T1000 (cell line): Measurements from ENCODE around the gene ARFGAP2.

Experiments used
- DNase-seq: peaks from one replicate; lab custom pipeline; 2025; ENCODE audit warnings: mixed read lengths; lab: John Stamatoyannopoulos, UW

ARFGAP2 gene

GRCh38 chr11:47186700-47187695, 10.3 kb upstream of the ARFGAP2 start:
- no peak for DNase-seq

- no peak for DNase-seq
These were observed 9.5 kb upstream of the ARFGAP2 start, which contains the start of gene PACSIN3 for GRCh38 chr11:47186076-47186699. Gene PACSIN3 (minus strand): TSS chr11:47186434. CDS start chr11:47182727, 3,707 bp downstream.

GRCh38 chr11:47185305-47186075, 8.8 kb upstream of the ARFGAP2 start:
- DNase-seq, result peak; percentile 37

DNA sequence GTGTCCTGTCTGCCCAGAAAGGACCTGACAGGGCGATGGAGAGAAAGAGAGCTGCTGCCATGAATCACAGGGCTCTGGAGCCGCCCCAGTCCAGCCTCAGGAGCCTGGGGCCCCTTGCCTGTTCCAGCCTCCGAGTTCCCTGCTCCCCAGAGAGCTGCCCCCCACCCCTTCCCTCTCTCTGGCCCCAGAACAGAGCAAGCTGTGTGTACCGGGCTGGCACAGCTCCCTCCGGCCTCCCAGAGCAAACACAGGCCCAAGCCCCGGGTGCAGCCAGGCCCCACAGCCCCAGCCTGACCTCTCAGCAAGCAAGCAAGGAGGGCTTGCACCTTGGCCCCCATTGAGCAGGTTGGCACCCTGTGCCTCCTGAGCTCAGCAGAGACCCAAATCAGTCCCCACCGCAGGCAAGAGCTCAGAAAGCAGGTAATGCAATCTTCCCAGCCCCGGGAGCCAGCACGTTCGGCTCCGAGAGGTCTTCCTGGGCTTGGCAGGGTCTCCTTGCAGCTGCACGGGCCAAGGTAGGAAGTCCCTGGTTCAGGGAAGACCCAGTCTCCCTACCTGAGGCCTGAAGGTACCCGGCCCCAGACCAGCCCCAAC, 8.1 kb upstream of the ARFGAP2 start:
- no peak for DNase-seq

- no peak for DNase-seq
These were observed 7.3 kb upstream of the ARFGAP2 start for GRCh38 chr11:47183969-47184368.

DNA sequence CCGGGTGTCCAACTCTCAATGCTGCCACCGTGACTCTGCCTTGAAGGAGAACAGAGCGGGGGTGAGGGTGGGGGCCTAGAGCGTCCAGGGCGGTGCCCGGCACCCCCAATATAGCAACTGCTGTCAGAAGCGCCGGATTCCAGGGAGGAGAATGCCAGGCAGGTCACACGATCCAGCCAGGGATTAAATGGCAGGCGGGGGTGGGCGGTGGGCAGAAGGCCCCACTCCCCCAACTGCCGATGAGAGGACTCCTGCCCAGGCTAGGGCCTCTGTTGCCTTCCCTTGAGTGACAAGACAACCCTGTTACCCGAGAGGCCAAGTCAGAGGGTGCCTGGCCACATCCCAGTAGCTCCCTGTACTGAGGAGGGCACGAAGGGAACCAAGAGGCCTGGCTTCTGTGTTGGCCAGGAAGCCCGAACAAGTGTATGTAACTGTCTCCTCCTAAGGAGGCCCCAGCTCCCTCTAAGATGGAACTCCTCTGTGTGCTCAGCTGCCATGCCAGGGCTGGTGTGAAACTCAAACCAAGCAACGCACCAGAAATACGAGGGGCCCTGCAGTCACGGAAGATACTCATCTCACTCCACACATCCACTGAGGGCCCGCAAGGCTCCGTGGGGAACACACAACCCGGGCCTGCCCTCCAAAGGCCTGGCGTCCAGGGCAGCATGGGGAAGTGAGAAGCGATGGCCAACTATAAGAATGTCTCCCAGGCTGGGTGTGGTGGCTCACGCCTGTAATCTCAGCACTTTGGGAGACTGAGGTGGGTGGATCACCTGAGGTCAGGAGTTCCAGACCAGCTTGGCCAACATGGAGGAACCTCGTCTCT, 6.6 kb upstream of the ARFGAP2 start:
- DNase-seq, result no peak

DNA sequence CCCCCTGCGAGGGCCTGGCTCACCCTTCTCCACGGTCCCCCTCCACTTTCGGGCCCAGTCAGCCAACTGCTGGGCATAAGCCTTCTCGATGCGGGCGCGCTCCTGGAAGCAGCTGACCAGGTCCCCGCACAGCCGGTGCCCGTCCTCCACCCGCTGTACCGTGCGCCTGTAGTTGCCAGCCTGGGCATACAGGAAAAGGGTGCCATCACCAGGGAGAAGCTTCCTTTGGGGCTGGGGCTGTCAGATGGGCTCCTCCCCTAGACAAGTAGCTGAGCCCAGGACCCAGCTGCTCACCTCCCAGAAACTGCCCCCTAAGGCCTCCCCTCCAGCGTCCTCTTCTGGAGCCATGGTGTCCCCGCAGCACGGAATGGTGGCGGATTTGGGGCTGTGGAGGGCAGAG, 5.7 kb upstream of the ARFGAP2 start:
- no peak for DNase-seq

DNA sequence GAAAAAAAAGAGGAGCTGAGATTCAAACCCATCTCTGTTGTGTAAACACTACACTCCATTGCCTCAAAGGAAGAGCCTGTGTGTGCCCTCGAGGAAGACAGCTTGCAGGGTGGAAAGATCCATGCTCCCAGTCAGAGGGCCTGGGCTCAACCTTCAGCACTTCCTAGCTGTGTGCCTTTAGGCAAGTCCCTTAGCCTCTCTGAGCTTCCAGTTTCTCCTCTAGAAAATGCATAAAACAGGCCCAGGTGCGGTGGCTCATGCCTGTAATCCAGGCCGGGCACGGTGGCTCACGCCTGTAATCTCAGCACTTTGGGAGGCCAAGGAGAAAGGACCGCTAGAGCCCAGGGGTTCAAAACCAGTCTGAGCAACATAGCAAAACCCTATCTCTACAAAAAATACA, 4.6 kb upstream of the ARFGAP2 start:
- no peak for DNase-seq

DNA sequence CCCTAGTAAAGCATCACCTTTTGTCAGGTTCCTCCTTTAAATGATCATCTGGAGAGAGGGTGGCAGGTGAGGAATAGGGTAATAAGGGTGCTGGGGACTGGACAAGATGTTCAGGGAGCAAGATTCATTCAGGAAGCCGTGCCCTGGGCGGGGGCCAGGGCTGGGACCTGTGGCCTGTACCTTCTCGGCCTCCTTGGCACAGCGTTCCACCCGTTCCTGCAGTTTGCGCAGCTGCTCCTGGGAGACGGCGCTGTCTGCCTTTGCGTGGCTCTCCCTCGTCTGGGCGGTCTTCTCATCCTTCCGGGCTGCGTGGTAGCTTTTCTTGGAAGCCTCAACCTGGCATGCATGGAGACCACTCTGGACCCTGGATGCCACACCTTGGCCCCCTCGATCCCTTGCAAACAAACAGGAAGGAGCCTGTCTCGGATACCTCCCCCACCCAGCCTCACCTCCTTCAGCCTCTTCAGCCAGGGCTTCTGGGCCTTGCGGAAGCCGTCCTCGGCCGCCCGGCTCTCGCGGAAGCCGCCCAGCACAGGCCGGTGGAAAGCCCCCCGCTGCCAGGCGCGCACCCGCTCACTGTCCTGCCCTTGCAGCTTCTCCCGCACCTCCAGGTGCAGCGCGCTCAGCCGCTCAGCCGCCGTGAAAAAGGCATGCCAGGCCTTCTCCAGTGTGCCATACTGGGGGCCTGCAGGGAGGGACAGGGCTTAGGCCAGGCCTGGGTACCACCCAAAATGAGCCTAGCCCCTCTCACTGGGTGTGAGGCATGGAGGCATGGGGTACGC, 3.5 kb upstream of the ARFGAP2 start:
- no peak for DNase-seq

DNA sequence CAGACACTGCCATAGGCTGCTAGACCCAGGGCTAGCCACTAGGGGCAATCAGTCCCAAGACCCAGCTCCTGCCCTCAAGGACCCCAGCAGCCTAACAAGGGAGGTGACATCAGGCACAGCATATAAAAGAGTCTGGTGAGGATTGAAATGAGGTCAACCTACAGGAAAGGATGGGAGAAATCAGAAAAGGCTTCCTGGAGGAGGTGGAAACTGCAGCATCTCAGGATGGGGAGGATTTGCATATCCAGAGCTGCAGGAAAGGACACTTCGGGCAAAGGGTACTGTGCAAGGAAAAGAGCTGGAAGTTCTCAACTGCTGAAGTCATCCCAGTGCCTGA, 2.9 kb upstream of the ARFGAP2 start:
- no peak for DNase-seq

DNA sequence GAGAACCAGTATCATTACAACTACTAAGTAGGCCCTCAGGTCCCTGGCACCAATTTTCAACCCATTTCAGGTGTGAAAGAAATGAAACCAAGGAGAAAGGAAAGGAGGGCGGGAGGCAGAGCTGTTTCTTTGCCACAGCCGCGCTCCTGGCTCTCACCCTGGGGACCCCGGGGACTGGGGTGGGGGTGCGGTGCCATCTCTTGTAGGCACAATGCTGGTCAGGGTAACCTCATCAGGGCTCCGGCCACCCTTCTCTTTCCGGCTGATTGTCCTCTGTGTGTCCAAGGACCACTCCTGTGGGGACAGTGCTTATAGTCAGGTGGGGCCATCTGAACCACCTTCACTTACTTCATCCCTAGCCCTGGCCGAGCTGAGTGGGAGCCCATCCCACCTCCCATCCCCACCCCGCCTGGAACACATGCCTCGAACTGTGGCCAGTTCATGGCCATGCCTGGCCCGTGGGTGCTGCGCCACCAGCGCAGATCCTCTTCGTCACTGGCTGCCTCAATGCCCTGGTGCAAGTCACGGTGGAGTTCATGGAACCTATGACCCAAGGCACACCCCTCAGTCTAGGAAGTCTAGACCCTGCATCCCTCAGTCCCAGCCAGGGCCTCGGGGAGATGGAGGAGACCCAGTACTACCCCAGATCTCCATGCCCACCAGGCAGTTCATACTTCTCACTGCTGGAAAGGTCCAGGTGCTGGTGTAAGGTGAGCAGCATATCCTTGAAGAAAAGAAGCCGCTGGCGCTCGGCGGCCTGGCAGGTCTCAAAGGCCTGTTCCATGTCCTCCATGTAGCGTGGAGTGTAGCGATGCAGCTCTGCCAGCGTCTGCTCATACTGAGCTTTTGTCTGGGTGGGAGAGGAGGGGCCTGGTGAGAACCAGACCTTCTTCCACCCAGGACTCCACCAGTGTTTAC, 2.3 kb upstream of the ARFGAP2 start:
- DNase-seq, result no peak

- no peak for DNase-seq
These were observed 1.6 kb upstream of the ARFGAP2 start for GRCh38 chr11:47178316-47178715.

GRCh38 chr11:47177846-47178245, 1.2 kb upstream of the ARFGAP2 start:
- no peak for DNase-seq

DNA sequence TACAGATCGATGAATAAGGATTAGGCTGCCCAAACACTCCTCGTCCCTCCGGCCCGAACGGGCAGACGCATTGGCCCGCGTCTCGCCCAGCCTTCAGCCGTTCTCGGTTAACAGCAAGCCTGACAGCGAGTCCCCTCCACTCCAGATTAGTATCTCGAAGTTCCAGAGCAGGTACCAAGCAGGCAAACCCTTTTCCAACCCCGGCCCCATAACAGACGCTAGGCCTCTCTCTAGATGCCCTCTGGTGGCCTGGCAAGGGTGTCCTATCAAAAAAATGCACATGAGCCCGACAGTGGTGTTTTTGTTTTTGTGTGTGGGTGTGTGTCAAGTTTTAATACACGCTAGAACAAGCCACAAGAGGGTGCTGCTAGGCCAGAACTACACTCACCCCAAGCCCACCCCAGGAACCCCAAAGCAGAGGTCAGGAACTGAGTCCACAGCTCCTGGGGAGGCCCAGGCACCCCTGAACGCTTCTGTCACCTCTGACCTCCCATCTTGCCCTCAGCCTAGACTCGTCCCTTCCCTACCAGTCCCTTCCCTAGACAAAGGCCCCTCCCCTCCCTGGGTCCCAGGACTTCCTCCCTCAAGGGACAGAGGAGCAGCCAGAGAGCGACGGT, 658 bp upstream of the ARFGAP2 start:
- peak; percentile 21 for DNase-seq

DNA sequence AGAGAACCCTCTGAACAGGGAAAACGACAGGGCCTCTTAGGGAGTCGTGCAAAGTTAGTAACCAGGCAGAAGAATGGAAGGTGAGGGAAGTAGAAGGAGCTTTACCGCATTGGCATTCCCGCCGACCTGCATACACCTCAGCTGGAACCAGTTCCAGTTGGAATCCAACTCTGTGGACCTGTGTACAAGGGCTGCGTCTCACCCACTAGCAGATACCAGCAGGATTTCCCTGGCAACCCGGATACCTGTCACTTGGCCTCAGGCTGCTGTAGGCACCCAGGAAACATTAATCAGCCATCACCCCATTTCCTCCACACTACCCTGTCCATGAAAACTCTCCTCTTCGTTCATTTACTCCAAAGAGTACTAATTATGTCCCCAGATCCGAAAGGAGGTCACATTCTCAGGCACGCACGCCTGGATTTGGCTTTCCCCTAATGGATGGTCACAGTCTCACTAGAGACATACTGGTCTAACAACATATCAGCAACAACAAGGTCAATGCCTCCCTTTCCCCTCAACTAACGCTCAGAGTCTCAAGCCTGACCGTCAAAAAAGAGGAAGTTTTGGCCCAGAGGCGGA, 842 bp downstream of the ARFGAP2 start:
- no peak for DNase-seq

DNA sequence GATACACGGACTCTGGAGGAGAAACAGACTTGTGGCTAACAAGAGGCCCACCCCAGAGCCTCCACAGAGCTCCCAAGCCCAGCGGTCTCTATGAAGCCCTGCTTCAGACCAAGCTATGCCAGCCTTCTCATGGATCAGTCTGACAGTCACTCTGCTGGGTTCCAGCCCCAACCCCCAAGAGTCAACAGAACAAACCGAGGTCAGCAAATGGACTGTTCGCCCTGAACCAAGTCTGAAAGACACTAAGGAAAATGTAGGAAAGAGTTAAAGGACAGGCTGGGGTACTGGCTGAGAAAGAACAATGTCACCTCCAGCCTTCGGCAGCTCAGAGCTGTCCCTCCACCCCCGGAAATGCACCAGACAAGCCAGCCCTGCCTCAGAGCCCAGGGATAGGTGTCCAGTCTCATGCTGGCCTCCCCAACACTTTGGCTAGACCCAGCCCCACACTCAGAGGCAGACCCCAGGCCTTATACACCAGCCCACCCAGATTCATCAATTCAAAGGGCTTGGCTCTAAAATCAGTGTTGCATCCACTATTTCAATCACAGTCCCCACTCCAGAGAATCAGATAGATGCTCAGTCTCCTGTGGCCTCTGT, 3.8 kb downstream of the ARFGAP2 start:
- no peak for DNase-seq

DNA sequence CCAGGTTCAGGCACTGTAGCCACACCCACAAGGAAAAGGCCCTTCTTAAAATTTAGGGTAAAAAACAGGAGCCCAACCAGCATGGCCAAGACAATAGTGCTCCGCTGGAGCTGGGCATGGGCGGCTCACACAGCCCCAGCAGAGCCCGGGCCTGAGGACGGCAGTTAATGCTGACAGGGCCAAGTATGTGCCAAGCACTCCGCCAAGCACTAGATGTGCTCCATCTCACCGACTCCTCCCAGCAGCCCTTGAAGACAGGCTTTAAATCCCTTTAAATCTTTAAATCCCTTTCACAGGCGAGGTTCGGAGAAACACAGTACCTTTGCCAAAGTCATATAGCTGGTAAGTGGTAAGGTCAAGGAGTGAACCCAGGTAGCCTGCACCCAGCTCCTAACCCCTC, 4.8 kb downstream of the ARFGAP2 start:
- DNase-seq, result no peak
